Hepatocyte (in vitro differentiated cells): ENCODE results near the gene CRYZ. TPM values are rescaled to one million over a fixed set of nuclear protein-coding genes. Genes with fewer than 3 reads are reported as not detected.

ENCODE experiments used
- DNase-seq: peaks from one replicate; pipeline ENCODE4 v3.0.0-alpha.2; 2016; ENCODE audit warnings: low spot score
- H2AFZ ChIP-seq: fragments of 200-600 bp; sonication (generic); 2 replicates; pipeline ENCODE4 v1.6.0; 2016; ENCODE audit warnings: antibody characterized with exemption, mild to moderate bottlenecking
- H3K27ac ChIP-seq: fragments of 200-600 bp; sonication (generic); 2 replicates; pipeline ENCODE4 v1.5.1; 2016; ENCODE audit warnings: mild to moderate bottlenecking
- H3K27me3 ChIP-seq: fragments of 200-600 bp; sonication (generic); 2 replicates; pipeline ENCODE4 v1.6.1; 2016
- H3K36me3 ChIP-seq: fragments of 200-600 bp; sonication (generic); replicated peaks from 2 replicates; pipeline ENCODE4 v1.5.1; 2016; ENCODE audit warnings: low read depth; ENCODE audit not compliant: insufficient read depth
- H3K4me1 ChIP-seq: fragments of 200-600 bp; sonication (generic); 2 replicates; pipeline ENCODE4 v1.5.1; 2016; ENCODE audit warnings: mild to moderate bottlenecking, moderate library complexity; ENCODE audit not compliant: insufficient read depth
- H3K4me2 ChIP-seq: fragments of 200-600 bp; sonication (generic); 2 replicates; pipeline ENCODE4 v1.6.0; 2016
- H3K4me3 ChIP-seq: fragments of 200-600 bp; sonication (generic); 2 replicates; pipeline ENCODE4 v1.5.1; 2016; ENCODE audit warnings: mild to moderate bottlenecking
- H3K79me2 ChIP-seq: fragments of 200-600 bp; sonication (generic); 2 replicates; pipeline ENCODE4 v1.6.0; 2017; ENCODE audit warnings: mild to moderate bottlenecking
- H3K9me2 ChIP-seq: fragments of 200-600 bp; sonication (generic); replicated peaks from 2 replicates; pipeline ENCODE4 v1.6.0; 2017; ENCODE audit warnings: mild to moderate bottlenecking; ENCODE audit not compliant: insufficient read depth
- H3K9me3 ChIP-seq: fragments of 200-600 bp; sonication (generic); 2 replicates; pipeline ENCODE4 v1.5.1; 2016; ENCODE audit warnings: low read depth, mild to moderate bottlenecking
- H4K20me1 ChIP-seq: fragments of 200-600 bp; sonication (generic); 2 replicates; pipeline ENCODE4 v1.6.0; 2016; ENCODE audit warnings: mild to moderate bottlenecking; ENCODE audit not compliant: insufficient read depth, poor library complexity, severe bottlenecking
- CTCF ChIP-seq: fragments of 200-600 bp; sonication (generic); IDR thresholded peaks from 2 replicates; pipeline ENCODE4 v1.5.1; 2016; ENCODE audit warnings: antibody characterized with exemption, mild to moderate bottlenecking; ENCODE audit not compliant: poor library complexity
- EZH2 ChIP-seq: fragments of 200-600 bp; sonication (generic); IDR thresholded peaks from 2 replicates; pipeline ENCODE4 v1.6.1; 2016; ENCODE audit warnings: antibody characterized with exemption, mild to moderate bottlenecking, borderline replicate concordance
- EZH2phosphoT487 ChIP-seq: fragments of 200-600 bp; sonication (generic); IDR thresholded peaks from one replicate; pipeline ENCODE4 v1.6.1; 2018; ENCODE audit warnings: antibody characterized with exemption, mild to moderate bottlenecking, low read depth, moderate library complexity; ENCODE audit not compliant: unreplicated experiment, severe bottlenecking
- WGBS: methylation state at CpG from one replicate; pipeline ENCODE4 v1.1.6; 2016; ENCODE audit warnings: low lambda C conversion rate; ENCODE audit errors: missing lambda C conversion rate; 5-methylcytosine and 5-hydroxymethylcytosine counted together
- polyA plus RNA-seq: library from polyadenylated mRNA; unstranded; fragments of >200 nt; fragmentation: Nextera tagmentation; extraction: Ambion mirVana; gene quantifications from 2 replicates; pipeline ENCODE4 v1.2.1, GENCODE V29; 2016
- total RNA-seq: library from RNA; depleted of rRNA; stranded (reverse); fragments of >200 nt; gene quantifications from 2 replicates; pipeline ENCODE4 v1.2.3, GENCODE V29; 2014

The CRYZ gene
- total and polyA plus RNA-seq, 2 experiments from 2014 or later = 1.8 to 3.5 TPM

GRCh38 chr1:74714429-74715235 lies 18.2 kb downstream of the CRYZ start:
- H3K27me3 ChIP-seq = no peaks in the 10 kb centered on the region
- TF ChIP-seq CTCF (no peak), EZH2 (no peak), EZH2phosphoT487 (no peak)
- H3K36me3 ChIP-seq = no peaks in the 10 kb centered on the region
- H4K20me1 ChIP-seq = no peaks in the 10 kb centered on the region
- H3K4me2 ChIP-seq = peak overlapping the region; percentile 49
- H2AFZ ChIP-seq = no peak overlapping the region
- peaks cover 25% of the 10 kb centered on the region for H3K4me1 ChIP-seq
- no peak overlapping the region for H3K4me3 ChIP-seq
- 37% methylated on average over 1 of the region's 1 CpG for WGBS
- DNase-seq = no peak
- no peaks in the 10 kb centered on the region for H3K9me3 ChIP-seq
- H3K79me2 ChIP-seq = no peaks in the 10 kb centered on the region
- no peaks in the 10 kb centered on the region for H3K9me2 ChIP-seq
- H3K27ac ChIP-seq = peak overlapping the region; percentile 50

- H3K4me1 ChIP-seq = peaks cover 25% of the 10 kb centered on the region
- H3K27ac ChIP-seq = peak overlapping the region; percentile 50
- no peaks in the 10 kb centered on the region for H3K9me3 ChIP-seq
- H3K27me3 ChIP-seq = no peaks in the 10 kb centered on the region
- DNase-seq = no peak
- peak overlapping the region; percentile 49 for H3K4me2 ChIP-seq
- WGBS = 50% methylated on average over 3 of the region's 3 CpGs
- H3K4me3 ChIP-seq = no peak overlapping the region
- no peaks in the 10 kb centered on the region for H3K36me3 ChIP-seq
- H3K79me2 ChIP-seq = no peaks in the 10 kb centered on the region
- no peak overlapping the region for H2AFZ ChIP-seq
- H4K20me1 ChIP-seq = no peaks in the 10 kb centered on the region
- H3K9me2 ChIP-seq = no peaks in the 10 kb centered on the region
- TF ChIP-seq EZH2phosphoT487 = no peak
- no peak for TF ChIP-seq CTCF
- no peak for TF ChIP-seq EZH2
These were observed 19.0 kb downstream of the CRYZ start for GRCh38 chr1:74713849-74714248.

DNA sequence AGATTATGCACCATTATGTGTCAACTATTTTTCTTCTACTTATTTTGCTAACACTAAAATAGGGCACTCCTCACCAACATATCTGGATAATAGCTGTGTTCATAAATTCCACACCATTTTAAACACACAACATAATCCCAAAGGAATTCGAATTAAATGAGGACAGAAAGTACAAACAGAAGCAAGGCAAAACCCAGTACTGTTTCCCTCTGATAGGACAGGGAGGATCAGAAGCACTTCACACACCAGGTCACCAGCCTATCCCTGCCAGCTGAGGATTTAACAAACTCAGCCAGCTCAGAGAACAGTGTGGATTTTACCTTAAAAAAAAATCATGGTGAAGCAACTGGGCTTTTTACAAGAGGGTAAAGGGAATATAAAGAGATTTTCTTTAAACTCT lies 20.0 kb downstream of the CRYZ start:
- Histone ChIP-seq H3K4me1 (peaks cover 25% of the 10 kb centered on the region), H3K4me2 (peak overlapping the region; percentile 49), H3K79me2 (no peaks in the 10 kb centered on the region), H3K27ac (peak overlapping the region; percentile 50), H4K20me1 (no peaks in the 10 kb centered on the region), H3K9me3 (no peaks in the 10 kb centered on the region), H2AFZ (no peak overlapping the region), H3K4me3 (no peak overlapping the region), H3K27me3 (no peaks in the 10 kb centered on the region), H3K36me3 (no peaks in the 10 kb centered on the region), H3K9me2 (no peaks in the 10 kb centered on the region)
- WGBS = 21% methylated on average over 1 of the region's 1 CpG
- DNase-seq = no peak
- TF ChIP-seq EZH2 (no peak), CTCF (no peak), EZH2phosphoT487 (no peak)
